A549 treated with dexamethasone at 1 μM for 4 hours (cell line): ENCODE data around the gene VEPH1. TPM values are rescaled to one million over a fixed set of nuclear protein-coding genes. Genes with fewer than 3 reads are reported as not detected.

Experiments used
- total RNA-seq: library from RNA; stranded (reverse); fragments of 200-300 nt; extraction: Qiagen RNA extraction; gene quantifications from 5 replicates; pipeline ENCODE4 v1.2.3, GENCODE V29; 2022

The VEPH1 gene
- total RNA-seq: 0.25 to 0.73 TPM (median 0.48 TPM) in 5 replicates

GRCh38 chr3:157502916-157503595, at the start of gene VEPH1:
Gene VEPH1 (minus strand): TSS chr3:157503416. CDS start chr3:157495349, 8,067 bp downstream.

GRCh38 chr3:157436583-157437291, 66.5 kb downstream of the VEPH1 start, which contains the start of gene PTX3:
Gene PTX3 (plus strand): TSS chr3:157436850. CDS start chr3:157436934, 84 bp downstream.

Other genes with a start within 250 kb of the VEPH1 start
- 0.91 to 1.2 TPM (median 1.0 TPM) in 5 replicates for gene PTX3, start 66.6 kb downstream of the VEPH1 start, total RNA-seq